Esophagus squamous epithelium (tissue), 4 donors: ENCODE measurements around the gene MTFP1.

Experiments
- CTCF ChIP-seq, 6 experiments: fragments of 450-650 bp in 4 of 6; fragments of 200-600 bp in 2 of 6; sonication (generic) in 2 of 6; IDR thresholded peaks; one replicate each; pipeline ENCODE4 v1.5.1; 2016 to 2019; ENCODE audit warnings: antibody characterized with exemption in 6 of 6, mild to moderate bottlenecking in 4 of 6, moderate library complexity in 4 of 6
- POLR2A ChIP-seq, 4 donors: fragments of 450-650 bp; IDR thresholded peaks; one replicate each; pipeline ENCODE4 v1.6.1; 2017; ENCODE audit warnings: antibody characterized with exemption in 4 of 4, mild to moderate bottlenecking in 4 of 4, moderate library complexity in 3 of 4

- TF ChIP-seq CTCF (IDR thresholded peaks at IDR 0.05) (no peak), POLR2A (IDR thresholded peaks at IDR 0.05) (no peak)
Measured at GRCh38 chr22:30408388-30409102, 17.0 kb upstream of the MTFP1 start.
